CD14-positive monocyte (primary cell): Measurements from ENCODE around the gene HSPA12A. TPM values are rescaled to one million over a fixed set of nuclear protein-coding genes. Genes with fewer than 3 reads are reported as not detected.

Experiments
- DNase-seq, 3 donors: peaks; one replicate each; pipeline ENCODE4 v3.0.0-alpha.2; 2011 to 2022
- H2AFZ ChIP-seq: 2 replicates; pipeline ENCODE4 v1.6.0; 2012; ENCODE audit warnings: mild to moderate bottlenecking, low read depth, low read length, inconsistent platforms; ENCODE audit not compliant: insufficient read depth, poor library complexity, severe bottlenecking
- H3K27ac ChIP-seq, 2 donors: 1 replicate in 1 of 2; 2 replicates in 1 of 2; pipeline ENCODE4 v1.5.1; 2012 to 2013; ENCODE audit warnings: low read length in 2 of 2, control low read depth in 1 of 2, inconsistent platforms in 1 of 2, low read depth in 1 of 2, mild to moderate bottlenecking in 1 of 2
- H3K27me3 ChIP-seq, 2 donors: one replicate each; pipeline versions ENCODE4 v1.6.0 to v1.6.1; 2011 to 2013; ENCODE audit warnings: low read length in 2 of 2; ENCODE audit not compliant: control insufficient read depth in 2 of 2, insufficient read depth in 2 of 2
- H3K36me3 ChIP-seq, 2 donors: replicated peaks in 1 of 2; 1 replicate in 1 of 2; 2 replicates in 1 of 2; pipeline versions ENCODE4 v1.5.1 to v1.6.1; 2012 to 2013; ENCODE audit warnings: low read length in 2 of 2, control low read depth in 1 of 2, inconsistent platforms in 1 of 2, mild to moderate bottlenecking in 1 of 2; ENCODE audit not compliant: insufficient read depth in 2 of 2, control insufficient read depth in 1 of 2
- H3K4me1 ChIP-seq, 2 donors: 1 replicate in 1 of 2; 2 replicates in 1 of 2; pipeline versions ENCODE4 v1.5.1 to v1.6.1; 2012 to 2013; ENCODE audit warnings: low read length in 2 of 2, control low read depth in 1 of 2, inconsistent platforms in 1 of 2, mild to moderate bottlenecking in 1 of 2, moderate library complexity in 1 of 2; ENCODE audit not compliant: insufficient read depth in 2 of 2, control insufficient read depth in 1 of 2
- H3K4me2 ChIP-seq: replicated peaks from 2 replicates; pipeline ENCODE3; 2012; ENCODE audit warnings: low read length, moderate library complexity, mild to moderate bottlenecking; ENCODE audit not compliant: poor library complexity, severe bottlenecking; ENCODE audit errors: extremely low read depth
- H3K4me3 ChIP-seq, 3 experiments: fragments of 200-600 bp in 1 of 3; sonication (generic) in 1 of 3; replicated peaks in 1 of 3; 1 replicate in 2 of 3; 2 replicates in 1 of 3; pipeline ENCODE4 v1.5.1; 2011 to 2013; ENCODE audit warnings: low read length in 3 of 3, mild to moderate bottlenecking in 3 of 3, control low read depth in 2 of 3, low read depth in 2 of 3, inconsistent platforms in 1 of 3, moderate library complexity in 1 of 3
- H3K79me2 ChIP-seq: 2 replicates; pipeline ENCODE4 v1.6.0; 2012; ENCODE audit warnings: mild to moderate bottlenecking, control low read depth, inconsistent platforms, low read length, moderate library complexity; ENCODE audit not compliant: insufficient read depth
- H3K9ac ChIP-seq: 2 replicates; pipeline ENCODE4 v1.6.0; 2017; ENCODE audit warnings: low read length, mild to moderate bottlenecking; ENCODE audit not compliant: insufficient read depth, poor library complexity, severe bottlenecking
- H3K9me3 ChIP-seq, 2 donors: replicated peaks in 1 of 2; 1 replicate in 1 of 2; 2 replicates in 1 of 2; pipeline versions ENCODE4 v1.5.1 to v1.6.1; 2012 to 2013; ENCODE audit warnings: low read length in 2 of 2, control low read depth in 1 of 2; ENCODE audit not compliant: control insufficient read depth in 1 of 2, insufficient read depth in 1 of 2
- H4K20me1 ChIP-seq: 2 replicates; pipeline ENCODE4 v1.6.0; 2012; ENCODE audit warnings: mild to moderate bottlenecking, low read length, control low read depth, moderate library complexity; ENCODE audit not compliant: insufficient read depth
- H3K27ac Mint-ChIP-seq, 7 donors: one replicate each; pipeline ENCODE4 v1.8.0; 2020; ENCODE audit warnings: mild to moderate bottlenecking in 7 of 7, mixed read lengths in 7 of 7, moderate library complexity in 6 of 7, inconsistent platforms in 2 of 7
- H3K27me3 Mint-ChIP-seq, 3 donors: one replicate each; pipeline ENCODE4 v1.8.0; 2021 to 2022; ENCODE audit warnings: low read depth in 3 of 3, mild to moderate bottlenecking in 3 of 3, mixed read lengths in 3 of 3, moderate library complexity in 3 of 3, inconsistent platforms in 1 of 3
- H3K36me3 Mint-ChIP-seq, 2 donors: one replicate each; pipeline ENCODE4 v1.8.0; 2020; ENCODE audit warnings: mixed read lengths in 2 of 2, inconsistent platforms in 1 of 2, mild to moderate bottlenecking in 1 of 2
- H3K4me1 Mint-ChIP-seq: one replicate; pipeline ENCODE4 v1.8.0; 2020; ENCODE audit warnings: mild to moderate bottlenecking, mixed read lengths
- H3K4me3 Mint-ChIP-seq, 2 donors: one replicate each; pipeline ENCODE4 v1.8.0; 2020; ENCODE audit warnings: mild to moderate bottlenecking in 2 of 2, mixed read lengths in 2 of 2, moderate library complexity in 1 of 2
- H3K9me3 Mint-ChIP-seq, 7 donors: one replicate each; pipeline ENCODE4 v1.8.0; 2020 to 2022; ENCODE audit warnings: mixed read lengths in 7 of 7, mild to moderate bottlenecking in 6 of 7, moderate library complexity in 6 of 7, inconsistent platforms in 2 of 7
- WGBS: methylation state at CpG from one replicate; pipeline ENCODE4 v1.1.5; 2013; ENCODE audit warnings: missing lambda C conversion rate; ENCODE audit not compliant: insufficient coverage; 5-methylcytosine and 5-hydroxymethylcytosine counted together
- intact Hi-C, 2 donors: fragments of 100-400 bp; cut with micrococcal nuclease; formaldehyde crosslinking; loops; one replicate each; pipeline versions ENCODE4 v1.15.0 to v1.15.1; 2023
- polyA plus RNA-seq, 3 donors: library from polyadenylated mRNA; depleted of rRNA in 1 of 3; unstranded in 2 of 3; stranded (reverse) in 1 of 3; fragments of 300-500 nt in 2 of 3; fragments of >200 nt in 1 of 3; fragmentation: Illumina TruSeq in 2 of 3; gene quantifications; 1 replicate in 2 of 3; 2 replicates in 1 of 3; pipeline ENCODE4 v1.2.3, GENCODE V29; 2012 to 2021
- TF ChIP-seq, protein P1 (sequence below): fragments of 200-600 bp; IDR thresholded peaks from one replicate; pipeline ENCODE4 v1.8.0; 2022; ENCODE audit warnings: antibody characterized with exemption, mild to moderate bottlenecking

Gene HSPA12A
- polyA plus RNA-seq, 3 donors: 0.01 TPM; not detected in 2

DNA sequence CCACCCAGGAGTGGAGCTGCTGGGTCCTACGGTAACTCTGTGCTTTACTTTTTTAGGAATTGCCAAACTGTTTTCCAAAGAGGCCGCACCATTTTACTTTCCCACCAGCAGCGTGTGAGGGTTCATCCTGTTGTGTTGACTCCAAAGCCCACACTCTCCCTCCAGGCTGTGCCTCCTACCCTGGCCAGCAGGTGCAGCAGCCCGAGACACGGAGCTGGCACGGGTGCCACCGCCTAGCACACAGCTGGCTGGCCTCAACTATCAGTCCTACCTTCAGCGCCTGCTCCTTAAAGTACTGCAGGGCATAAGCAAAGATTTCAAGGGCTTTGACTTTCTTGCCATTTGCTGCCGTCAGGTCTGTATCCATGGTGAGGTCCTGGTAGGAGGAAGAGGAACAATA lies 44.0 kb downstream of the HSPA12A start:
- no peaks in the 10 kb centered on the region for H4K20me1 ChIP-seq
- no peak for DNase-seq
- no peak overlapping the region for H3K4me2 ChIP-seq
- H2AFZ ChIP-seq: no peak overlapping the region
- no peaks in the 10 kb centered on the region for H3K27me3 ChIP-seq
- Mint-ChIP-seq H3K36me3 (no peaks in the 10 kb centered on the region), H3K27me3 (peaks cover 6 to 17% (median 9%) of the 10 kb centered on the region in 3 donors), H3K27ac (no peak overlapping the region), H3K4me1 (no peaks in the 10 kb centered on the region), H3K9me3 (peaks cover 0 to 8% (median 0%) of the 10 kb centered on the region in 7 donors), H3K4me3 (no peak overlapping the region)
- 90% methylated on average over 9 of the region's 9 CpGs for WGBS
- TF ChIP-seq, protein P1, sequence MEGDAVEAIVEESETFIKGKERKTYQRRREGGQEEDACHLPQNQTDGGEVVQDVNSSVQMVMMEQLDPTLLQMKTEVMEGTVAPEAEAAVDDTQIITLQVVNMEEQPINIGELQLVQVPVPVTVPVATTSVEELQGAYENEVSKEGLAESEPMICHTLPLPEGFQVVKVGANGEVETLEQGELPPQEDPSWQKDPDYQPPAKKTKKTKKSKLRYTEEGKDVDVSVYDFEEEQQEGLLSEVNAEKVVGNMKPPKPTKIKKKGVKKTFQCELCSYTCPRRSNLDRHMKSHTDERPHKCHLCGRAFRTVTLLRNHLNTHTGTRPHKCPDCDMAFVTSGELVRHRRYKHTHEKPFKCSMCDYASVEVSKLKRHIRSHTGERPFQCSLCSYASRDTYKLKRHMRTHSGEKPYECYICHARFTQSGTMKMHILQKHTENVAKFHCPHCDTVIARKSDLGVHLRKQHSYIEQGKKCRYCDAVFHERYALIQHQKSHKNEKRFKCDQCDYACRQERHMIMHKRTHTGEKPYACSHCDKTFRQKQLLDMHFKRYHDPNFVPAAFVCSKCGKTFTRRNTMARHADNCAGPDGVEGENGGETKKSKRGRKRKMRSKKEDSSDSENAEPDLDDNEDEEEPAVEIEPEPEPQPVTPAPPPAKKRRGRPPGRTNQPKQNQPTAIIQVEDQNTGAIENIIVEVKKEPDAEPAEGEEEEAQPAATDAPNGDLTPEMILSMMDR: no peak
- H3K9me3 ChIP-seq: no peaks in the 10 kb centered on the region
- intact Hi-C loops: no loop called here
- no peak overlapping the region for H3K27ac ChIP-seq
- no peaks in the 10 kb centered on the region for H3K36me3 ChIP-seq
- no peak overlapping the region for H3K4me3 ChIP-seq
- H3K4me1 ChIP-seq: no peaks in the 10 kb centered on the region
- no peaks in the 10 kb centered on the region for H3K79me2 ChIP-seq
- H3K9ac ChIP-seq: no peak overlapping the region

DNA sequence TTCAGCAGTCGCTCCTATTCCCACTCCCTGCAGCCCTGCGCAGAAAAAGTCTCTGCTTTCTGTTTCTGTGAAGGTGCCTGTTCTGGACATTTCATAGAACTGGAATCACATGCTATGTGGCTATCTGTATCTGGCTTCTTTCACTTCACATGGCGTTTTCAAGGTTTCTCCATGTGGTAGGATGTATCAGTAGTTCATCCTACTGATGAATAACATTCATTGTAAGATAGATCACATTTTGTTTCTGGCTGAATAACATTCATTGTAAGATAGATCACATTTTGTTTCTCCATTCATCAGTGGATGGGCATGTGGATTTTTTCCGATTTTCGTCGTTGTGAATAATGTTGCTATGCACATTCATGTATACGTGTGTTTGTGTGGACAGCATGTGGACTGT lies 44.5 kb downstream of the HSPA12A start:
- no peak overlapping the region for H3K4me3 Mint-ChIP-seq
- H3K9me3 Mint-ChIP-seq: peaks cover 0 to 8% (median 0%) of the 10 kb centered on the region in 7 donors
- H2AFZ ChIP-seq: no peak overlapping the region
- no peak overlapping the region for H3K9ac ChIP-seq
- no peak overlapping the region for H3K4me2 ChIP-seq
- DNase-seq: no peak
- H3K4me1 ChIP-seq: no peaks in the 10 kb centered on the region
- 89% methylated on average over 3 of the region's 7 CpGs for WGBS
- no peaks in the 10 kb centered on the region for H3K9me3 ChIP-seq
- H3K27me3 ChIP-seq: no peaks in the 10 kb centered on the region
- H3K27ac Mint-ChIP-seq: no peak overlapping the region
- intact Hi-C loops: no loop called here
- H3K27ac ChIP-seq: no peak overlapping the region
- no peaks in the 10 kb centered on the region for H3K36me3 Mint-ChIP-seq
- TF ChIP-seq, protein P1: no peak
- H4K20me1 ChIP-seq: no peaks in the 10 kb centered on the region
- H3K4me1 Mint-ChIP-seq: no peaks in the 10 kb centered on the region
- H3K36me3 ChIP-seq: no peaks in the 10 kb centered on the region
- no peaks in the 10 kb centered on the region for H3K79me2 ChIP-seq
- H3K27me3 Mint-ChIP-seq: peaks cover 6 to 15% (median 9%) of the 10 kb centered on the region in 3 donors
- no peak overlapping the region for H3K4me3 ChIP-seq
